ENCODE results near the gene CNKSR3. TPM values are rescaled to one million over a fixed set of nuclear protein-coding genes. Genes with fewer than 3 reads are reported as not detected.

The CNKSR3 gene
- total and polyA plus RNA-seq, 2 of the 8 experiments (the other 6 are each of a cell fraction or from before 2014, with no cell fraction given), result 1.2 to 6.2 TPM

DNA sequence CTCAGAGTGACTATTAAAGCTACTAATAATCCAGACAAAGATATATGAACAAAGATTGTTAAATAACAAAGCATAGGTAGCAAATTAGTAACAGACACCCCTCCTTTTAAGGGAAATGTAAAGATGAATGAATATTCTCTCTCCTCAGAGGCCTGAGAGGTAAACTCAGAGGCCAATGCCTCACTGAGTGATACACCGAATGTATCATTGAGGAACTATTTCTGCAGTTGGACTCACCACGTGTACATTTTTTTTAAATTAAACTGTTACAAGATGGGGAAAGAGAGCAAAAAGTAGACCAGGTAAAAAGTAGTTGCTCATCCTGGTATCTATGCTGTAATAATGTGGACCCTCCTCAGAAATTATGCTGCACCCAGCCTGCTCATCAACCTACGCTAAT is 81.6 kb downstream of the CNKSR3 start:
- Histone ChIP-seq H2AK5ac (ENCODE audit: low read depth, low read length) (no peak overlapping the region), H3K4me2 (ENCODE audit: insufficient read depth in 1 of 2, low read depth in 2 of 2, low read length in 2 of 2) (no peak overlapping the region), H4K8ac (ENCODE audit: extremely low read depth, insufficient read depth, low read length) (no peak overlapping the region), H2BK5ac (ENCODE audit: low read depth, low read length) (no peak overlapping the region), H4K91ac (replicated peaks; ENCODE audit: insufficient read length, low read length) (no peak overlapping the region), H3K79me2 (ENCODE audit: control insufficient read depth in 1 of 2, insufficient read depth in 2 of 2, low read length in 2 of 2) (no peaks in the 10 kb centered on the region), H3K27me3 (replicated peaks in 1 of 4; ENCODE audit: control insufficient read depth in 3 of 4, extremely low read depth in 1 of 4, insufficient read depth in 3 of 4, low read length in 3 of 4) (no peaks in the 10 kb centered on the region), H2BK15ac (ENCODE audit: low read length) (no peak overlapping the region), H3K36me3 (ENCODE audit: control insufficient read depth in 2 of 4, insufficient read depth in 4 of 4, low read length in 3 of 4) (peaks cover 0 to 15% (median 4%) of the 10 kb centered on the region in 4 experiments; a peak in 5 of 8 replicates), H2AFZ (ENCODE audit: low read length) (no peak overlapping the region), H3K4me1 (replicated peaks in 1 of 4; ENCODE audit: control insufficient read depth in 3 of 4, insufficient read depth in 4 of 4, low read length in 3 of 4) (peaks cover 1 to 5% (median 3%) of the 10 kb centered on the region in 4 experiments; a peak in 2 of 7 replicates), H3K23me2 (ENCODE audit: low read depth, low read length) (no peaks in the 10 kb centered on the region), H3K79me1 (ENCODE audit: low read depth, low read length) (no peaks in the 10 kb centered on the region), H2BK12ac (ENCODE audit: low read depth, low read length) (no peak overlapping the region), H4K20me1 (replicated peaks in 1 of 2; ENCODE audit: control insufficient read depth in 1 of 2, insufficient read depth in 2 of 2, low read length in 2 of 2) (no peaks in the 10 kb centered on the region), H3K18ac (ENCODE audit: extremely low read depth, low read length) (no peak overlapping the region), H3K9me3 (ENCODE audit: insufficient read depth in 2 of 2, low read depth in 1 of 2, low read length in 1 of 2) (0 out of 4 replicates have a peak, but pooled peaks cover 0 to 6% of the 10 kb centered on the region in 2 experiments), H3K27ac (ENCODE audit: low read depth, low read length) (no peak overlapping the region), H3K9ac (replicated peaks in 1 of 4; ENCODE audit: extremely low read depth in 1 of 4, low read depth in 3 of 4, low read length in 3 of 4) (no peak overlapping the region), H3K56ac (replicated peaks; ENCODE audit: insufficient read length, low read depth, low read length) (no peak overlapping the region), H3K4ac (replicated peaks; ENCODE audit: insufficient read length, low read depth, low read length) (no peak overlapping the region), H4K5ac (ENCODE audit: insufficient read length, low read depth, low read length) (no peak overlapping the region), H2BK20ac (ENCODE audit: low read length) (no peak overlapping the region), H3K23ac (ENCODE audit: insufficient read length) (no peak overlapping the region), H2BK120ac (replicated peaks; ENCODE audit: low read depth, low read length) (no peak overlapping the region), H3K14ac (ENCODE audit: insufficient read length) (no peak overlapping the region), H3K4me3 (ENCODE audit: extremely low read depth in 1 of 4, insufficient read depth in 2 of 4, low read depth in 3 of 4, low read length in 4 of 4) (no peak overlapping the region)
- FAIRE-seq (no peak), DNase-seq (ENCODE audit: low read depth in 1 of 2, low spot score in 2 of 2) (no peak)
- TF ChIP-seq CBX5 (IDR thresholded peaks at IDR 0.05; ENCODE audit: low read depth, low read length), result no peak
- POLR2A ChIA-PET (ENCODE audit: partially characterized antibody), result interaction anchor here (0.8 kb wide), 1 partner anchor 33 kb away, joined by 3 read pairs; no protein-coding TSS in a partner anchor
- 85% methylated on average over 3 of the region's 3 CpGs; no CpG with 5 or more reads in 1 of the 2 experiments for WGBS, 2 experiments (ENCODE audit: extremely low coverage in 1 of 2, insufficient coverage in 1 of 2, insufficient read length in 1 of 2, insufficient replicate concordance in 2 of 2, low coverage in 1 of 2, low lambda C conversion rate in 2 of 2, missing lambda C conversion rate in 1 of 2)
- CTCF ChIA-PET (ENCODE audit: partially characterized antibody), result no interaction called here
